BLaER1 (cell line): ENCODE data around the gene PLSCR1.

ENCODE experiments used
- H3K27ac ChIP-seq: shearing (Covaris generic); formaldehyde crosslinking; 2 replicates; pipeline ENCODE4 v1.8.1; 2022
- H3K27me3 ChIP-seq: shearing (Covaris generic); formaldehyde crosslinking; 2 replicates; pipeline ENCODE4 v1.8.1; 2022
- H3K36me3 ChIP-seq: shearing (Covaris generic); formaldehyde crosslinking; 2 replicates; pipeline ENCODE4 v1.8.1; 2022
- H3K4me1 ChIP-seq: shearing (Covaris generic); formaldehyde crosslinking; 2 replicates; pipeline ENCODE4 v1.8.1; 2022
- H3K4me2 ChIP-seq: shearing (Covaris generic); formaldehyde crosslinking; 2 replicates; pipeline ENCODE4 v1.8.1; 2022
- H3K4me3 ChIP-seq: shearing (Covaris generic); formaldehyde crosslinking; 2 replicates; pipeline ENCODE4 v1.8.1; 2022
- H3K9ac ChIP-seq: shearing (Covaris generic); formaldehyde crosslinking; 2 replicates; pipeline ENCODE4 v1.8.1; 2022
- H3K9me3 ChIP-seq: shearing (Covaris generic); formaldehyde crosslinking; 2 replicates; pipeline ENCODE4 v1.8.1; 2022
- H4K20me1 ChIP-seq: shearing (Covaris generic); formaldehyde crosslinking; 2 replicates; pipeline ENCODE4 v1.8.1; 2022
- Cebpa-rat ChIP-seq: shearing (Covaris generic); IDR thresholded peaks from 2 replicates; pipeline ENCODE4 v1.8.1; 2022

Gene PLSCR1

GRCh38 chr3:146574173-146574572 is 29.8 kb upstream of the PLSCR1 start:
- no peaks in the 10 kb centered on the region for H3K9me3 ChIP-seq
- no peak for TF ChIP-seq Cebpa-rat
- peaks cover 4% of the 10 kb centered on the region for H3K4me1 ChIP-seq
- H3K9ac ChIP-seq = no peak overlapping the region
- no peak overlapping the region for H3K4me2 ChIP-seq
- H3K4me3 ChIP-seq = no peak overlapping the region
- H4K20me1 ChIP-seq = no peaks in the 10 kb centered on the region
- H3K27me3 ChIP-seq = no peaks in the 10 kb centered on the region
- H3K36me3 ChIP-seq = no peaks in the 10 kb centered on the region
- no peak overlapping the region for H3K27ac ChIP-seq

- Histone ChIP-seq H3K36me3 (no peaks in the 10 kb centered on the region), H3K9ac (no peak overlapping the region), H3K4me2 (peak overlapping the region; percentile 53), H3K27ac (no peak overlapping the region), H3K4me3 (no peak overlapping the region), H4K20me1 (no peaks in the 10 kb centered on the region), H3K27me3 (no peaks in the 10 kb centered on the region), H3K4me1 (peaks cover 7% of the 10 kb centered on the region), H3K9me3 (peaks cover 6% of the 10 kb centered on the region; the same call in 1 of the 2 replicates)
- TF ChIP-seq Cebpa-rat = no peak
These were observed 24.9 kb upstream of the PLSCR1 start for GRCh38 chr3:146569314-146569713.

- H3K36me3 ChIP-seq = no peaks in the 10 kb centered on the region
- no peak for TF ChIP-seq Cebpa-rat
- peaks cover 7% of the 10 kb centered on the region for H3K4me1 ChIP-seq
- H4K20me1 ChIP-seq = no peaks in the 10 kb centered on the region
- H3K4me2 ChIP-seq = no peak overlapping the region
- H3K27me3 ChIP-seq = no peaks in the 10 kb centered on the region
- H3K9me3 ChIP-seq = peaks cover 6% of the 10 kb centered on the region; the same call in 1 of the 2 replicates
- no peak overlapping the region for H3K9ac ChIP-seq
- H3K4me3 ChIP-seq = no peak overlapping the region
- H3K27ac ChIP-seq = no peak overlapping the region
These were observed 21.7 kb upstream of the PLSCR1 start for GRCh38 chr3:146566138-146566537.

GRCh38 chr3:146561879-146562278 is 17.5 kb upstream of the PLSCR1 start:
- no peak overlapping the region for H3K4me3 ChIP-seq
- H3K27ac ChIP-seq = no peak overlapping the region
- no peaks in the 10 kb centered on the region for H3K36me3 ChIP-seq
- no peak overlapping the region for H3K9ac ChIP-seq
- no peaks in the 10 kb centered on the region for H3K4me1 ChIP-seq
- no peak for TF ChIP-seq Cebpa-rat
- no peaks in the 10 kb centered on the region for H4K20me1 ChIP-seq
- H3K27me3 ChIP-seq = no peaks in the 10 kb centered on the region
- peaks cover 6% of the 10 kb centered on the region; the same call in 1 of the 2 replicates for H3K9me3 ChIP-seq
- H3K4me2 ChIP-seq = no peak overlapping the region

GRCh38 chr3:146561463-146561862 is 17.1 kb upstream of the PLSCR1 start:
- H4K20me1 ChIP-seq = no peaks in the 10 kb centered on the region
- no peak overlapping the region for H3K4me3 ChIP-seq
- no peak overlapping the region for H3K4me2 ChIP-seq
- H3K27ac ChIP-seq = no peak overlapping the region
- H3K27me3 ChIP-seq = no peaks in the 10 kb centered on the region
- no peak overlapping the region for H3K9ac ChIP-seq
- peaks cover 2% of the 10 kb centered on the region; the same call in 1 of the 2 replicates for H3K9me3 ChIP-seq
- H3K36me3 ChIP-seq = no peaks in the 10 kb centered on the region
- TF ChIP-seq Cebpa-rat = no peak
- no peaks in the 10 kb centered on the region for H3K4me1 ChIP-seq

GRCh38 chr3:146560678-146561077 is 16.3 kb upstream of the PLSCR1 start:
- no peak for TF ChIP-seq Cebpa-rat
- no peaks in the 10 kb centered on the region for H3K9me3 ChIP-seq
- H3K36me3 ChIP-seq = no peaks in the 10 kb centered on the region

GRCh38 chr3:146559388-146559787 is 15.0 kb upstream of the PLSCR1 start:
- Histone ChIP-seq H3K27me3 (no peaks in the 10 kb centered on the region), H3K9me3 (no peaks in the 10 kb centered on the region), H4K20me1 (no peaks in the 10 kb centered on the region), H3K4me1 (no peaks in the 10 kb centered on the region), H3K4me2 (no peak overlapping the region), H3K27ac (no peak overlapping the region), H3K36me3 (no peaks in the 10 kb centered on the region), H3K4me3 (no peak overlapping the region), H3K9ac (no peak overlapping the region)
- no peak for TF ChIP-seq Cebpa-rat

More at GRCh38 chr3:146560678-146561077, 16.3 kb upstream of the PLSCR1 start:
- Histone ChIP-seq H3K4me3 (no peak overlapping the region), H3K9ac (no peak overlapping the region), H4K20me1 (no peaks in the 10 kb centered on the region), H3K4me1 (no peaks in the 10 kb centered on the region), H3K27me3 (no peaks in the 10 kb centered on the region), H3K27ac (no peak overlapping the region), H3K4me2 (no peak overlapping the region)

- Histone ChIP-seq H3K36me3 (no peaks in the 10 kb centered on the region), H3K4me2 (no peak overlapping the region), H4K20me1 (no peaks in the 10 kb centered on the region), H3K9me3 (no peaks in the 10 kb centered on the region), H3K4me1 (no peaks in the 10 kb centered on the region), H3K27me3 (no peaks in the 10 kb centered on the region), H3K9ac (no peak overlapping the region), H3K4me3 (no peak overlapping the region), H3K27ac (no peak overlapping the region)
- TF ChIP-seq Cebpa-rat = no peak
These were observed 14.4 kb upstream of the PLSCR1 start for GRCh38 chr3:146558781-146559180.

- Histone ChIP-seq H4K20me1 (no peaks in the 10 kb centered on the region), H3K9me3 (no peaks in the 10 kb centered on the region), H3K27me3 (no peaks in the 10 kb centered on the region), H3K4me2 (no peak overlapping the region), H3K36me3 (no peaks in the 10 kb centered on the region), H3K4me1 (no peaks in the 10 kb centered on the region), H3K27ac (no peak overlapping the region), H3K4me3 (no peak overlapping the region), H3K9ac (no peak overlapping the region)
- no peak for TF ChIP-seq Cebpa-rat
These were observed 13.3 kb upstream of the PLSCR1 start for GRCh38 chr3:146557745-146558144.

- Histone ChIP-seq H3K36me3 (no peaks in the 10 kb centered on the region), H3K4me1 (no peaks in the 10 kb centered on the region), H3K4me3 (no peak overlapping the region), H3K9me3 (no peaks in the 10 kb centered on the region), H3K9ac (no peak overlapping the region), H3K27ac (no peak overlapping the region), H4K20me1 (no peaks in the 10 kb centered on the region), H3K4me2 (no peak overlapping the region), H3K27me3 (no peaks in the 10 kb centered on the region)
- no peak for TF ChIP-seq Cebpa-rat
These were observed 10.9 kb upstream of the PLSCR1 start for GRCh38 chr3:146555311-146555710.

GRCh38 chr3:146554151-146554760 is 9.8 kb upstream of the PLSCR1 start:
- Histone ChIP-seq H3K4me1 (no peaks in the 10 kb centered on the region), H3K4me2 (no peak overlapping the region), H3K4me3 (no peak overlapping the region), H3K27me3 (no peaks in the 10 kb centered on the region), H3K27ac (no peak overlapping the region), H3K9ac (no peak overlapping the region), H3K9me3 (no peaks in the 10 kb centered on the region), H4K20me1 (no peaks in the 10 kb centered on the region), H3K36me3 (no peaks in the 10 kb centered on the region)
- no peak for TF ChIP-seq Cebpa-rat
